Activated CD4-positive, alpha-beta T cell treated with anti-CD3 and anti-CD28 coated beads, Interleukin-2, amount 10 ng/mL, durations not matched to agents 7 days and 5 days (primary cell): ENCODE results near the gene COA1. TPM values are rescaled to one million over a fixed set of nuclear protein-coding genes. Genes with fewer than 3 reads are reported as not detected.
"Not testable (repeated sequence)": the region's sequence is repeated elsewhere in the genome, so short reads cannot be mapped to it uniquely, and the experiment has no call there.

Experiments
- CTCF ChIA-PET: fragments of 350-600 bp; sonication (Branson Sonifier 250); formaldehyde crosslinking; loops from one replicate; lab custom pipeline; 2021; ENCODE audit warnings: antibody characterized with exemption; lab: Charles Lee
- POLR2A ChIA-PET: fragments of 350-600 bp; sonication (Branson Sonifier 250); formaldehyde crosslinking; loops from one replicate; lab custom pipeline; 2021; ENCODE audit warnings: antibody characterized with exemption; lab: Charles Lee
- DNase-seq: peaks from one replicate; pipeline ENCODE4 v3.0.0-alpha.2; 2020
- H3K27ac Mint-ChIP-seq: one replicate; pipeline ENCODE4 v1.8.0; 2021; ENCODE audit warnings: mild to moderate bottlenecking, moderate library complexity, mixed read lengths
- H3K27me3 Mint-ChIP-seq: one replicate; pipeline ENCODE4 v1.8.0; 2021; ENCODE audit warnings: mixed read lengths
- H3K36me3 Mint-ChIP-seq: one replicate; pipeline ENCODE4 v1.8.0; 2021; ENCODE audit warnings: low read depth, mixed read lengths
- H3K4me1 Mint-ChIP-seq: one replicate; pipeline ENCODE4 v1.8.0; 2021; ENCODE audit warnings: mixed read lengths
- H3K4me3 Mint-ChIP-seq: one replicate; pipeline ENCODE4 v1.8.0; 2021; ENCODE audit warnings: mild to moderate bottlenecking, moderate library complexity, mixed read lengths
- H3K9me3 Mint-ChIP-seq: one replicate; pipeline ENCODE4 v1.8.0; 2021; ENCODE audit warnings: mixed read lengths
- total RNA-seq, 2 experiments: library from RNA; stranded (reverse); gene quantifications; one replicate each; pipeline ENCODE4 v1.2.3, GENCODE V29; 2021

Gene COA1
- total RNA-seq, 2 experiments from 2014 or later = 44.8 to 47.1 TPM

DNA sequence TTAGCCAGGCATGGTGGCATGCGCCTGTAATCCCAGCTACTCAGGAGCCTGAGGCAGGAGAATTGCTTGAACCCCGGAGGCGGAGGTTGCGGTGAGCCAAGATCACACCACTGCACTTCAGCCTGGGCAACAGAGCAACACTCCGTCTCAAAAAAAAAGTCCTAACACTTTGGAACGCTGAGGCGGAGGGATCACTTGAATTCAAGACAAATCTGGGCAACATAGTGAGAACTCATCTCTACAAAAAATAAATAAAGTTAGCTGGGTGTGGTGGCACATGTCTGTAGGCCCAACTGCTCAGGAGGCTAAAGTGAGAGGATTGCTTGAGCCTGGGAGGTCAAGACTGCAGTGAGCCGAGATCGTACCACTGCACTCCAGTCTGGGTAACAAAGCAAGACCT, 21.3 kb downstream of the COA1 start:
- DNase-seq, H3K4me3 Mint-ChIP-seq, H3K27me3 Mint-ChIP-seq, POLR2A ChIA-PET, CTCF ChIA-PET, H3K27ac Mint-ChIP-seq: not testable (repeated sequence)
- H3K36me3 Mint-ChIP-seq = peaks cover 53% of the 10 kb centered on the region
- peaks cover 21% of the 10 kb centered on the region for H3K9me3 Mint-ChIP-seq
- H3K4me1 Mint-ChIP-seq = peaks cover 28% of the 10 kb centered on the region

DNA sequence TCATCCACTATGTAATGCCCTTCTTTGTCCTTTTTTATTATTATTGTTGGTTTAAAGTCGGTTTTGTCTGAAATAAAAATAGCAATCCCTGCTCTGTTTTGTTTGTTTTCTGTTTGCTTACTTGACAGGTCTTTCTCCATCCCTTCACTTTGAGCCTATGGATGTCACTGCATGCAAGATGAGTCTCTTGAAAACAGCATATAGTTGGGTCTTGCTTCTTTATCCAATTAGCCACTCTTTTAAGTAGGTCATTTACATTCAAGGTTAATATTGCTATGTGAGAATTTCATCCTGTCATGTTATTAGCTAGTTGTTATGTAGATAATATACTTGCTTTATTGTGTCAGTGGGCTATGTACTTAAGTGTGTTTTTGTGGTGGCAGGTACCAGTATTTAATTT, 25.8 kb downstream of the COA1 start:
- Mint-ChIP-seq H3K4me1 (peaks cover 59% of the 10 kb centered on the region), H3K4me3 (no peak overlapping the region), H3K27ac (no peak overlapping the region), H3K36me3 (peaks cover 47% of the 10 kb centered on the region), H3K9me3 (peaks cover 21% of the 10 kb centered on the region), H3K27me3 (no peaks in the 10 kb centered on the region)
- ChIA-PET CTCF (interaction anchor here (3.2 kb wide), 1 partner anchor 121 kb away, joined by 28 read pairs; the partner anchor contains the start of gene STK17A), POLR2A (no interaction called here)
- DNase-seq = no peak

DNA sequence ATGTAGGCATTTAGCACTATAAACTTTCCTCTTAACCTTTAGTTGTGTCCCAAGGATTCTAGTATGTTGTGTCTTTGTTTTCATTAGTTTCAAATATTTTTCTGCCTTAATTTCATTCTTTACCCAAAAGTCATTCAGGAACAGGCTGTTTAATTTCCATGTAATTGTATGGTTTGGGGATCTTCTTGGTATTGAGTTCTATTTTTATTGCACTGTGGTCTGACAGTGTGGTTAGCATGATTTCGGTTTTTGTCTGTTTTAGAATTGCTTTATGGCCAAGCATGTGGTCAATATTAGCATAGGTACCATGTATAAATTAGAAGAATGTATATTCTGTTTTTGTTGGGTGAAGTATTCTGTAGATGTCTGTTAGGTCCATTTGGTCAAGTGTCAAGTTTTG, 26.3 kb downstream of the COA1 start:
- ChIA-PET POLR2A (no interaction called here), CTCF (interaction anchor here (0.8 to 7.0 kb wide), 3 partner anchors 10 to 124 kb away, joined by 3 to 177 read pairs (median 3); partner anchors contain the start of gene STK17A)
- Mint-ChIP-seq H3K36me3 (peaks cover 42% of the 10 kb centered on the region), H3K4me3 (no peak overlapping the region), H3K4me1 (peaks cover 63% of the 10 kb centered on the region), H3K27me3 (no peaks in the 10 kb centered on the region), H3K27ac (no peak overlapping the region), H3K9me3 (peaks cover 18% of the 10 kb centered on the region)
- DNase-seq = no peak

DNA sequence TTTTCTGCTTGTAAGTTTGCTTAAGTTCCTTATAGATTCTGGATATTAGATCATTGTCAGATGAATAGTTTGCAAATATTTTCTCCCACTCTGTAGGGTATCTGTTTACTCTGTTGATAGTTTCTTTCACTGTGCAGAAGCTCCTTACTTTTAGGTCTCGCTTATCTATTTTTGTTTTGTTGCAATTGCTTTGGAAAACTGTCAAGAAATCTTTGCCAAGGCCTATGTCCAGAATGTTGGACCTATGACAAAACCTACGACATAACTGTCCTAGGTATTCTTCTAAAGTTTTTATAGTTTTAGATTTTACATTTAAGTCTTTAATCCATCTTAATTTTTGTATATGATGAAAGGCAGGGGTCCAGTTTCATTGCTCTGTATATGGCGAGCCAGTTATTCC, 27.4 kb downstream of the COA1 start:
- no peak overlapping the region for H3K4me3 Mint-ChIP-seq
- peaks cover 35% of the 10 kb centered on the region for H3K36me3 Mint-ChIP-seq
- DNase-seq = no peak
- CTCF ChIA-PET = interaction anchor here (1.0 to 7.0 kb wide), 2 partner anchors 119 to 123 kb away, joined by 3 to 177 read pairs; partner anchors contain the start of gene STK17A
- no peaks in the 10 kb centered on the region for H3K27me3 Mint-ChIP-seq
- POLR2A ChIA-PET = no interaction called here
- peaks cover 69% of the 10 kb centered on the region for H3K4me1 Mint-ChIP-seq
- H3K9me3 Mint-ChIP-seq = peaks cover 18% of the 10 kb centered on the region
- no peak overlapping the region for H3K27ac Mint-ChIP-seq

DNA sequence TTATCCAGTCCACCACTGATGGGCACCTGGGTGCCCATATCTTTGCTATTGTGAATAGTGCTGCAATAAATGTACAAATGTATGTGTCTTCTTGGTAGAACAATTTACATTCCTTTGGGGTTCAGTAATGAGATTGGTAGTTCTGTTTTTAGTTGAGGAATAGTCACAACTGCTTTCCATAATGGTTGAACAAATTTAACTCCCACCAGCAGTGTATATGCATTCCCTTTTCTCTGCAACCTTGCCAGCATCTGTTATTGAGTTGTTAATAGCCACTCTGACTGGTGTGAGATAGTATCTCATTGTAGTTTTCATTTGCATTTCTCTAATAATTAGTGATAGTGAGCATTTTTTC, 27.8 kb downstream of the COA1 start:
- peaks cover 69% of the 10 kb centered on the region for H3K4me1 Mint-ChIP-seq
- H3K36me3 Mint-ChIP-seq = peaks cover 35% of the 10 kb centered on the region
- H3K4me3 Mint-ChIP-seq = no peak overlapping the region
- H3K27me3 Mint-ChIP-seq = no peaks in the 10 kb centered on the region
- no peak for DNase-seq
- ChIA-PET POLR2A (no interaction called here), CTCF (interaction anchor here (7.0 kb wide), 1 partner anchor 118 kb away, joined by 177 read pairs; the partner anchor contains the start of gene STK17A)
- H3K27ac Mint-ChIP-seq = no peak overlapping the region
- peaks cover 18% of the 10 kb centered on the region for H3K9me3 Mint-ChIP-seq

DNA sequence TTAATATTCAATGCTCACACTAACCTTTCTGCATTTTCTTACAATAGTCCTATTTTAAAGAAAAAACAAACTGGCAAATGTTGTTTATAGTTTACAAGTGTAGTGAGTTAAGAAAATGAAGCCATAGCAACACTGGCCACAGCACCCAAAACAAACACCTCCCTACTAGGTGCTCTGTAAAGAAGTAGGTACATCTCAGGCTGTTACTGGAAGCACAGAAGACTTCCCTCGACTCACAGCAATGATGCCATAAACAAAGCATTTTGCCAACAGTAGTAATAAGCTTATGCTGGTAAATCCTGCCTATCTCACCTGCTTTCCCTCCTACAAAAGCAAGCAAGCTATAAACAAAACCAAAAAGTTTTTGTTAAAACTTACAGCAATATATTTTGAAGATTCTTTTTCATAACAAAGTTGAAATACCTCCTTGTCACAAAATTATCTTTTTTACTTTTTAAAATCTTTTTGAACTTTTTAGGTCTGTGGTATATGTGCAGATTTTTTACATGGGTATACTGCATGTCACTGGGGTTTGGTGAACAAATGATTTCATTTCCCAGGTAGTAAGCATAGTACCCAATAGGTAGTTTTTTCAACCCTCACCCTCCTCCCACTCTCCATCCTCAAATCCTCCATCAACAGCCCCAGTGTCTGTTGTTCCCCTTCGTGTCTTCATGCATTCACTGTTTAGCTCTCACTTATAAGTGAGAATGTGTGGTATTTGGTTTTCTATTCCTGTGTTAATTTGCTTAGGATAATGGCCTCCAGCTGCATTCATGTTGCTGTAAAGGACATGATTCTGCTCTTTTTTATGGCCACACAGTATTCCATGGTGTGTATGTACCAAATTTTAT, 28.4 kb downstream of the COA1 start:
- peaks cover 18% of the 10 kb centered on the region for H3K9me3 Mint-ChIP-seq
- H3K36me3 Mint-ChIP-seq = peaks cover 38% of the 10 kb centered on the region
- no peak for DNase-seq
- H3K4me1 Mint-ChIP-seq = peaks cover 68% of the 10 kb centered on the region
- ChIA-PET CTCF (interaction anchor here (0.6 to 7.0 kb wide), 24 partner anchors 11 to 142 kb away, joined by 3 to 177 read pairs (median 5); partner anchors contain the start of genes COA1 and STK17A), POLR2A (interaction anchor here (0.5 to 2.5 kb wide), 2 partner anchors 63 to 118 kb away, joined by 3 to 23 read pairs; partner anchors contain the start of gene STK17A)
- H3K27ac Mint-ChIP-seq = no peak overlapping the region
- H3K4me3 Mint-ChIP-seq = no peak overlapping the region
- H3K27me3 Mint-ChIP-seq = no peaks in the 10 kb centered on the region

DNA sequence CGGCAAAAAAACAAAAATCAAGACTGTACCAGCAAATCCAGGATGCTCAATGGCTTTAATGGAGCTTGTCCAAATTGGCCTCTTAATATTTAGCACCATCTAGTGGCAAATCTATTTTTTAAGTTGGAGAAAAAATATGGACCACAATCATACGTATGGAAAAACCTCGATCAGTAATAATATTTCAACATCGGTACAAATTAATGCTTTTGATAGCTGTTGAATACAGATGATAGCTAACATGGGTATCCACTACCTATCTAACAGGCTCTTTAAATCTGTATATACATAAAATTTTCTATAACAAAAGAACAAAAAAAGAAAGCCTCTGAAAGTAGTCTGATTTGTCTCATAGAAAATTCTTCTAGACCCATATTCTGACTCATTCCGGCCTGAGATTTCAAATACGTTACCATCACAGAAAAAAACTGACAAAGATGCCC, 29.2 kb downstream of the COA1 start:
- Mint-ChIP-seq H3K9me3 (peaks cover 16% of the 10 kb centered on the region), H3K4me1 (peaks cover 62% of the 10 kb centered on the region), H3K4me3 (no peak overlapping the region), H3K27me3 (no peaks in the 10 kb centered on the region), H3K36me3 (peaks cover 31% of the 10 kb centered on the region), H3K27ac (no peak overlapping the region)
- CTCF ChIA-PET = interaction anchor here (0.5 to 7.0 kb wide), 32 partner anchors 10 to 260 kb away, joined by 3 to 177 read pairs (median 4); partner anchors contain the start of genes COA1 and STK17A
- POLR2A ChIA-PET = interaction anchor here (0.5 to 2.5 kb wide), 5 partner anchors 54 to 118 kb away, joined by 3 to 23 read pairs (median 3); partner anchors contain the start of gene STK17A
- no peak for DNase-seq

DNA sequence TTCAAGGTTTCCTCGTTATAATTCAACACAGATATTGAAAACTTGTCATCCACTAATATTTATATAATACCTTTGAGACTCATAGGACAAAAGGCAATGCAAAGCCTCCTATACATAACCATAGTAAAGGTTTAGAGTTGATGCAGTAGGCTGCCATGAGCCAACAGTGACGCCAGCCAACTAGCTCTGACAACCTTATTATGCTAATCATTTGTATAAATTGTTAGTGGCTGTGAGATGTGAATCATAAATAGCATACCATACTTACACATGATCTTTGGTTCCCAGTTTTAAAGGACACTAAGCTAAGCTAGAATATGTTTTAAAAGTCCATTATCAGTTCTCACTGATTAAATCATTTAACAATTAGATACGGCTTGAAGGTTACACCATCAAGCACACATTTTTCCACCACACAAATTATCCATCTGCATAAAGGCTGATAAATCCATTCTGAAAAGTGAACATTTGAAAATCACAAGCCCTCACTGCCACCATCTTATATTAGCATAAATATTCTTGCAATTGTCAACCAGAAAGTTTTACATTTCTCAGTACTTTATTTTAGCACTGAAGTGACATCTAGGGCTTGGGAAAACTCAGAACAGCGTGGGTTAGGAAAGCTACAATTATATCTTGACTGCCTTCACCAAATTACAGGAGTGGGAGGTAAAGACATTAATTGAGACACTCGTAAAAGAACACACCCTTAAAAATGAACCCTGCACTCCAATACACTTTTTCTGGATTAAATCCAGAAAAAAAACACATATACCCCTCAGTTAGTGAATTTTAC, 30.7 kb downstream of the COA1 start:
- Mint-ChIP-seq H3K27me3 (no peaks in the 10 kb centered on the region), H3K27ac (no peak overlapping the region), H3K4me1 (peaks cover 49% of the 10 kb centered on the region), H3K36me3 (peaks cover 17% of the 10 kb centered on the region), H3K9me3 (peaks cover 5% of the 10 kb centered on the region), H3K4me3 (no peak overlapping the region)
- no peak for DNase-seq
- CTCF ChIA-PET = interaction anchor here (0.7 to 7.0 kb wide), 14 partner anchors 8 to 139 kb away, joined by 3 to 177 read pairs (median 6); partner anchors contain the start of gene STK17A
- POLR2A ChIA-PET = interaction anchor here (1.0 to 2.5 kb wide), 3 partner anchors 49 to 116 kb away, joined by 5 to 23 read pairs (median 6); partner anchors contain the start of gene STK17A

DNA sequence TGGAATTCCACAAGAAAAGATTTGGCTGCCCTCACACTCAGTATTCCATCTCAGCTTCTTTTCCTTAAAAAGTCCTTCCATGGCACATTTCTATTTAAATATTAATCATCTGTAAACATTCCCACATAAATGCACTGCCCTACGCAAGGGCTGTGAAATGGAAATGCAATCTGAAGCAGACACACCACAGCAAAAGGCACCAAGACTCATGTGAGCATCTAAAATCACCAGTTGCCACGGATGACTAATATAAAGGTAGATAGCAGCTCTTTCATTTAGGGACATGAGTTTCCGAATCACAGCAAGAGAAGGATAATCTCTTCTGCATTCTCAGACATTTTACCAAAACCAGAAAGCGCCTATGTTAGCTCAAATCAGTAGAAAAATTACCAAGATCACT, 31.6 kb downstream of the COA1 start:
- POLR2A ChIA-PET = interaction anchor here (1.0 to 1.1 kb wide), 2 partner anchors 48 to 115 kb away, joined by 5 to 6 read pairs; partner anchors contain the start of gene STK17A
- DNase-seq = no peak
- CTCF ChIA-PET = interaction anchor here (0.7 to 7.0 kb wide), 6 partner anchors 9 to 122 kb away, joined by 3 to 177 read pairs (median 4); partner anchors contain the start of gene STK17A
- Mint-ChIP-seq H3K27me3 (no peaks in the 10 kb centered on the region), H3K36me3 (peaks cover 9% of the 10 kb centered on the region), H3K4me3 (no peak overlapping the region), H3K27ac (no peak overlapping the region), H3K9me3 (no peaks in the 10 kb centered on the region), H3K4me1 (peaks cover 40% of the 10 kb centered on the region)

DNA sequence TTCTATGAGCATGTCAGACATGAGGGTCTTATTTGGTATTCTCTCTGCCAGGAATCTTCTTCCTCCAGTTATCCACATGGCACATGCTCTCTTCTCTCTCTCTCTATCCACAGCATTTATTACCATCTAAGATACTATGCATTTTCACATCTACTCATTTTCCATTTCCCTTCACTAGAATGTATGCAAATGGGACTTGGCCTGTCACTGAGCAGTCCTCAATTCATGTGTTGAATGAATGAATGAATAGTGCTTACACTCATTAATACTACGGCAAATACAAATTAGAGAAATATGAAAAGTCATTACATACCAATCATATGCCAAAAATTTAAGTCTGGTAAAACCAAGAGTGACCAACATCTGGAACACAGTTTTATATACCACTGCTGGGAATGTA, 34.0 kb downstream of the COA1 start:
- H3K27ac Mint-ChIP-seq = no peak overlapping the region
- ChIA-PET POLR2A (no interaction called here), CTCF (no interaction called here)

DNA sequence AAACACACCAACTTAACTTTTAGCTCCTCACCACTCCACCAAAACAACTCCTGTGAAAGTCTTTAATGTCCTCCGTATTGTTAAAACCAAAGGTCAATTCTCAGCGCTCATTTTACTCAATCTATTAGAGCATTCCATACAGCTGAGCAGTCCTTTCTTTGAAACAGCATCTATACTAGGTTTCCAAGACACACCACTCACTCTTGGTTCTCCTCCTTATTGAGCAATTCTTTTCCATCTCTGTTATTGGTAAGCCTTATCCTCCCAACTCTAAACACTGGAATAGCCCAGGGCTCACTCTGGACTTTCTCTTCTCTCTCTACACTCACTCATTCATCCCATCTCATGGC, 34.9 kb downstream of the COA1 start:
- POLR2A ChIA-PET = no interaction called here
- Mint-ChIP-seq H3K36me3 (peaks cover 9% of the 10 kb centered on the region), H3K27ac (no peak overlapping the region), H3K4me3 (no peak overlapping the region), H3K9me3 (no peaks in the 10 kb centered on the region), H3K4me1 (peaks cover 26% of the 10 kb centered on the region), H3K27me3 (no peaks in the 10 kb centered on the region)
- CTCF ChIA-PET = interaction anchor here (1.1 to 2.6 kb wide), 2 partner anchors 9 to 112 kb away, joined by 3 to 19 read pairs; partner anchors contain the start of gene STK17A
- DNase-seq = no peak

More for the DNA sequence above, 34.0 kb downstream of the COA1 start:
- no peak overlapping the region for H3K4me3 Mint-ChIP-seq
- peaks cover 34% of the 10 kb centered on the region for H3K4me1 Mint-ChIP-seq
- H3K9me3 Mint-ChIP-seq = no peaks in the 10 kb centered on the region
- no peak for DNase-seq
- H3K27me3 Mint-ChIP-seq = no peaks in the 10 kb centered on the region
- peaks cover 5% of the 10 kb centered on the region for H3K36me3 Mint-ChIP-seq
